GM10248 (cell line): ENCODE measurements around the gene FRMD1.

Experiments
- CTCF ChIA-PET: fragments of 300-600 bp; sonication (Branson Sonifier 250); formaldehyde crosslinking; extraction: SDS; loops from one replicate; lab custom pipeline; 2021; ENCODE audit warnings: antibody characterized with exemption; lab: Yijun Ruan, JAX
- POLR2A ChIA-PET: fragments of 350-650 bp; sonication (Branson Sonifier 250); formaldehyde crosslinking; extraction: SDS; loops from one replicate; lab custom pipeline; 2020; ENCODE audit warnings: antibody characterized with exemption; lab: Yijun Ruan, JAX
- DNase-seq: peaks from one replicate; pipeline ENCODE4 v3.0.0; 2012; ENCODE audit errors: extremely low spot score
- TF ChIP-seq, protein P1 (sequence below): IDR thresholded peaks from 2 replicates; pipeline ENCODE4 v1.5.1; 2012; ENCODE audit warnings: mild to moderate bottlenecking, low read depth; ENCODE audit errors: extremely low read depth, missing control alignments, control extremely low read depth

Gene FRMD1

DNA sequence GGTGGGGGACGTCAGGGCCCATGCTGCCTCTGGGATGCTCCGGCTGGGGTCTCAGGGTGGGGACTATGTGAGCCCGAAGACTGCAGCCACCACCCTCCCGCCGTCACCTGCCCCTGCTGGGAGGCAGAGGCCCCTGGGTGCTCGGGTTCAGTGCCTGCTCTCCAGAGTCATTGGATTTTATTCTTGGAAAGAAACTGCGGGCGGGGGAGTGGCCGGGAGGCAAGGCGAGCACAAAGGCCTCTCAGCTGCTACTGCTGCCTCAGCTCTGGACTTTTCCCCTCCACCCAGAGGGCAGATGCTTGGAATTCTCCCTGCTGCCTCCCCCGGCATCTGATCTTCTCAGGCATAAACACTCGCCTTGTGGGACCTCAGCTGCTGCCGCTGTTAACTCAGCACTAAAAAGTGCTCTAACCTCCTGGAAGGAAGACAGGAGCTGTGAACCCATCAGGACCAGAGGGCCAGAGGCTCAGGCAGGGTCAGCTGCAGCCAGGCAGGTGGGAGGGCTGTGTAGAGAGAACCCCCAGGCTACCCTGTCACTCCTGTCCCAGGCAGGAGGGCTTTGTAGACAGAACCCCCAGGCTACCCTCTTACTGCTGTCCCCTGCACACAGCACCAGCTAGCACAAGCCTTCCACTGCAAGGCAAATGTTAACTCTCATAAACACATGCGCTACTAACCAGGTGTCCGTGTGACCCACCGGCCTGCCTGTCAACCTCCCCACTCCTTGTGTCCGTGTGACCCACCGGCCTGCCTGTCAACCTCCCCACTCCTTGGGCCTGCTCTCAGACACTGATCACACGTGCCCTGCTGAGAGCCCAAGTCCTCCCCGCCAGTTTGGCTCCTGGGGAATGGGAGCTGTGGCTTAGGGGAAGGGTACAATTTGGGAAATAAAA, 9.4 kb upstream of the FRMD1 start:
- no peak for DNase-seq
- ChIA-PET POLR2A (no interaction called here), CTCF (no interaction called here)
- TF ChIP-seq, protein P1, sequence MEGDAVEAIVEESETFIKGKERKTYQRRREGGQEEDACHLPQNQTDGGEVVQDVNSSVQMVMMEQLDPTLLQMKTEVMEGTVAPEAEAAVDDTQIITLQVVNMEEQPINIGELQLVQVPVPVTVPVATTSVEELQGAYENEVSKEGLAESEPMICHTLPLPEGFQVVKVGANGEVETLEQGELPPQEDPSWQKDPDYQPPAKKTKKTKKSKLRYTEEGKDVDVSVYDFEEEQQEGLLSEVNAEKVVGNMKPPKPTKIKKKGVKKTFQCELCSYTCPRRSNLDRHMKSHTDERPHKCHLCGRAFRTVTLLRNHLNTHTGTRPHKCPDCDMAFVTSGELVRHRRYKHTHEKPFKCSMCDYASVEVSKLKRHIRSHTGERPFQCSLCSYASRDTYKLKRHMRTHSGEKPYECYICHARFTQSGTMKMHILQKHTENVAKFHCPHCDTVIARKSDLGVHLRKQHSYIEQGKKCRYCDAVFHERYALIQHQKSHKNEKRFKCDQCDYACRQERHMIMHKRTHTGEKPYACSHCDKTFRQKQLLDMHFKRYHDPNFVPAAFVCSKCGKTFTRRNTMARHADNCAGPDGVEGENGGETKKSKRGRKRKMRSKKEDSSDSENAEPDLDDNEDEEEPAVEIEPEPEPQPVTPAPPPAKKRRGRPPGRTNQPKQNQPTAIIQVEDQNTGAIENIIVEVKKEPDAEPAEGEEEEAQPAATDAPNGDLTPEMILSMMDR = no peak

DNA sequence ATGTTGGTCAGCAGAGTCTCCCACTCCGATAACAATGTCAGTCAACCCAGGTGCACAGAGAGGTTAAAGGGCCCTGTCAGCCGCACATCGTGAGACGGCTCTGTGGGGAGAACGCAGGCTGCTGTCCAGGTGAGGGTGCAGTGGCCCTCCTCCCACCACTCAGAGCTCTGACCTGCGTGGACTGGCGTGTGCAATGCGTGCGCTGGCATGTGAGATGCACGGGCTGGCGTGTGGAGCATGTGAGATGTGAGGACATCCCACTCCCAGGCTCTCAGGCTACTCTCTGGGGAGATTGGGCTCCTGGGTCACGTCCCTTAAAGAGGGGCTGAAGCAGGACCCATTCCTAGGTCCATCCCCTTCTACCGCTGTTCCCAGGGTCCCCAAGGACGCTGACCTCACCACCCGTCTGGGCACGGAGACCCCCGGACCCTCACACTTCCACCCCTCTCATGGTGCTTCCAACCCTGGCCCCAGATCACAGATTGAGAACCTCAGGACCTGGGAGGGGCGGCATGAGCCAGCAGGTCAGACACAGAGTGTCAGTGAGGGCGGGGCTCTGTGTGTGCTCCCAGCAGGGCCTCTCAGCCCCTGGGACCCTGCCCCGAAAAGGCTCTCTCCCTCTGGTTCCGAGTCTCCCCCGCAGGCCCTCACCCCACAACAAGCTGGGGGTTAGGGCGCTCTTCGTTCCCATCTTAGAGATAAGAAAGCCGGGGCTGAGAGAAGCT, 8.6 kb upstream of the FRMD1 start:
- ChIA-PET POLR2A (no interaction called here), CTCF (no interaction called here)
- TF ChIP-seq, protein P1 = no peak
- DNase-seq = no peak

DNA sequence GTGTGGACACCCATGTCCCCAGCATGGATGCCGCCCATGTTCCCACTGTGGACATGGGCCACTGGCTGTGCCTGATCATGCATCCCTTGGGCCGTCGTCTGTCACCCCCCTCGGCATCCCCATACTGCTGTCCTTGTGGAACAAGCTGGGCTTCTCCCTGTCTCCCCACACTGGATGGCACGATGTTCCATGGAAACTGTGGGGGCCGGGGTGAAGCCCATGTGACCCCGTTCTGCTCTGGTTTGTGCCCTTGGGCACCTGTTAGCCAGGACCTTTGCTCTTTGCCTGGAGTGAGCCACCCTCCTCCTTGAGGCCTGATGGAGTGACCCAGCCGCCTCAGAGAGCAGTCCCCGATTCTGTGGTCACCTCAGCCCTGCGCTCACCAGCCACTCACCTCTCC, 7.6 kb upstream of the FRMD1 start:
- ChIA-PET POLR2A (no interaction called here), CTCF (no interaction called here)
- TF ChIP-seq, protein P1 = no peak
- DNase-seq = no peak

DNA sequence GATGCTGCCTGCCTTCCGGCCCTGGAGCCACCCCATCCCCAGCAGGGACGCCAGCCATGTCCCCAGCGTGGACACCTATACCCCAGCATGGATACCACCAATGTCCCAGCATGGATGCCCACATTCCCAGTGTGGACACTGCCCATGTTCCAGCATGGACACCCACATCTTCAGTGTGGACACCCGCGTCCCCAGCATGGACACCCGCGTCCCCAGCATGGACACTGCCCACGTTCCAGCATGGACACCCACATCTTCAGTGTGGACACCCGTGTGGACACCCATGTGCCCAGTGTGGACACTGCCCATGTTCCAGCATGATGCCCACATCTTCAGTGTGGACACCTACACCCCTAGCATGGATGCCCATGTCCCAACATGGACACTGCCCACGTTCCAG, 7.1 kb upstream of the FRMD1 start:
- POLR2A ChIA-PET = no interaction called here
- TF ChIP-seq, protein P1 = no peak
- CTCF ChIA-PET = no interaction called here
- DNase-seq = no peak

DNA sequence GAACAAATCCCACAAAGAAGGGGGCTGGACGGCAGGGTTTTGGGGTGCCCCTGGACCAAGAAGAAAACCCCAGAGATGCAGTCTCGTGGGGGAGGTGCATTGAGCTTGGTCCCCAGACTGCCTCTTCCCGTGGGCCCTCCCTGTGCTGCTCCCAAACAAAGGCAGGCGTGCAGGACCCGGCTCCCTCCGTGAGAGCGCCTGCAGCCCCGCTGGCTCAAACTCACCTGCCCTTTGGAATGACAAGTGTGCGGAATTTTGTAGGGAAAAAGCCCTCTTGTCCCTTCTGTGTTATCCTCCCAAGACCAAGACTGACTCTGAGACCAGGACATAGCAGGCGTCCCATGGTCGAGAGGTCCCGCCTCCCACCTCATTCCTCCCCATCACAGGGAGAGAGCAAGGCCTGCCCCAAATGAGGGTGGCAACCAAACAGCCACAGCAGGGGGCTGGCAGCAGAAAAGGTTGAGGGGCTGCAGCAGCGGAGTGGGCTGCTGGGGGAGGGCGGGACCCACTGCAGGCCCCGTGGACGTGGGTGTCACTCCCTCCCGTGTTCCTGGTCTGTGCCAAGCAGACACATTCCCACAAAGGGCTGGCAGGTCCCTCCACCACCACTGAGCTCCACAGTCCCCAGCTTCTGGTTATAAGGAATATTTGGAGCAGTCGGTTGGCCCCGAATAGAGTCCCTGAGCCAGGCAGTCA, 5.6 kb upstream of the FRMD1 start:
- POLR2A ChIA-PET = no interaction called here
- CTCF ChIA-PET = no interaction called here
- TF ChIP-seq, protein P1 = no peak
- no peak for DNase-seq

DNA sequence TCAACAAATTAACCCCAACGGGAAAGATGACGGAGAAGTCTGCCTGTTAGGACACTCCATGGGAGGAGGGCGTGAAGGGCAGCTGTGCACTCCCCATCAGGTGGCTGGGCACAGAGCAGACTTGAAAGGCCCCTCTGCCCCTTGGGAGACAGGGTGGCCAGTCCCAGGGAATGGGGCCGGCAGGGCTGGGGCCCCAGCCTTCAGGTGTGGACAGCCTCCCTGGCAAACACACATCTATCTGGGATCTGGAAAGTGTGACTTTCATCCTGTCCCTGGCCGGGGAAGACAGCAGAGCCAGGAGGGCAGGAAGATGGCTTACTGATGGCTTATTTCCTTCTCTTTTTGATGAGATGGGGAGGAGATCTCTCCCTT, 4.5 kb upstream of the FRMD1 start:
- CTCF ChIA-PET = no interaction called here
- TF ChIP-seq, protein P1 = no peak
- POLR2A ChIA-PET = no interaction called here
- no peak for DNase-seq
